ENCODE results near the gene EPHB6. TPM values are rescaled to one million over a fixed set of nuclear protein-coding genes. Genes with fewer than 3 reads are reported as not detected.

Gene EPHB6
- total RNA-seq, 1 donor from 2014 or later = 15.7 TPM

DNA sequence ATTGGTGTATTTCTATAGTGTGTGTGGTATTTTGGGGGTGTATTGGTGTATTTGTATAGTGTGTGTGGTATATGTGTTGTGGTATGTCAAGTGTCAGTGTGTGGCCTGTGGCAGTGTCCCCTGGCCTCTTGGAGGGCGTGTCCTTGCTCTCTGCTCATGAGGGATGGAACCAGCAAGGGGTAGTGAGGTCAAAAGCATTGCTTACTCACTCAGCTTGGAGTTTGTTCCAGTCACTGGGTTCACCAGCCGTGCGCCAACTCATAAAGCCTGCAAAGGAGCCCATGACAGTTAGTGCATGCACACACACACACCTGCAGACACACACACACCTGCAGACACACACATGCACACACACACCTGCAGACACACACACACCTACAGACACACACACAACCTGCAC, 34.9 kb downstream of the EPHB6 start:
- intact Hi-C loops (cut with DNase I) = no loop called here
- no peak for ATAC-seq

GRCh38 chr7:142890874-142891485, 36.1 kb downstream of the EPHB6 start:
- DNase-seq (ENCODE audit: low spot score) (no peak), ATAC-seq (no peak)
- intact Hi-C loops (cut with DNase I) = no loop called here

More for the DNA sequence above, 34.9 kb downstream of the EPHB6 start:
- DNase-seq (ENCODE audit: low spot score) = no peak

DNA sequence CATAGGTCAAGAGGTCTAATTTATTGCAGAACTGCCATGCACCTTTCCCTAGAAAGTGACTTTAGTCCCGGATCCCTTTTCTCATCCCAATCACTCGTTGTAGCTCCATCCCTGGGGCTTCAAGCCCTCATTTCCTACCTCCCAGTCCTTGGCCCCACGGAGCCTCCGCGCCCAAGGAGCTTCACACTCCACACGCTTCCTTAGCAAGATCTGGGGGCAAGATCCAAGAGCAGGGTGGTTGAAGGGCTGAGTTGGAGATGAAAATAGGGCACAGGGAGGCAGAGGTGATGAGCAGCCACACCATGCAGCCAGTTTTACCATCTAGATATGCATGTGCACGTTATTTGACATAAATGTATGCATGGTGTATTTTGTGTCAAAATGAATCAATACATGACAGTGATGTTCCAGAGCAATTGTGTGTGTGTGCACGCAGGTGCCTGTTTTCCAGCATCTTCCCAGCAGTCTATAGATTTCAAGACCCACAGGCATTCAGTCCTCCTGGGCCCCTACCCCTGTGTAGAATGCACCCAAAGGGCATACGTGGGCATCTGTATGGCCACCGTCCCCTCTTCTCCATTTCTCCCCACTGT, 36.7 kb downstream of the EPHB6 start:
- DNase-seq (ENCODE audit: low spot score) (no peak), ATAC-seq (no peak)
- intact Hi-C loops (cut with DNase I) = no loop called here

DNA sequence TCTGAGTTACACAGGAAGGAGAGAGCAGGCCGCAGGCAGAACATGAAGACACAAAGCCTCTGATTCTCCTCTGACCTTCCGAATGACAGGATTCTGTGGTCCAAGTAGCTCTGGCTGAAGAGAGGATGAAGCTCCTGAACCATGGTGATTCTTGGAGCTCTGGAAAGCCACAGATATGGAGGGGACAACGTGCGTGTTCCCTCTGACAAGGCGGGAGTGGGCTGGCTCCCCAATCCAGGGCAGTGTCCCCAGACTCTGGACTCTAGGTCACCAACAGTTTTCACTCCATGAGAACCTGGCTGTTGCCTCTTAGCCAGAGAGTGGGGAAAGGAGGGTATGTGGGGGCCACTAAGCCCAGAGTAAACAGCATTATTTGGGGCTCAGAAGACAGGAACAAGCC, 38.1 kb downstream of the EPHB6 start:
- intact Hi-C loops (cut with DNase I) = no loop called here
- DNase-seq (ENCODE audit: low spot score) = no peak
- no peak for ATAC-seq

DNA sequence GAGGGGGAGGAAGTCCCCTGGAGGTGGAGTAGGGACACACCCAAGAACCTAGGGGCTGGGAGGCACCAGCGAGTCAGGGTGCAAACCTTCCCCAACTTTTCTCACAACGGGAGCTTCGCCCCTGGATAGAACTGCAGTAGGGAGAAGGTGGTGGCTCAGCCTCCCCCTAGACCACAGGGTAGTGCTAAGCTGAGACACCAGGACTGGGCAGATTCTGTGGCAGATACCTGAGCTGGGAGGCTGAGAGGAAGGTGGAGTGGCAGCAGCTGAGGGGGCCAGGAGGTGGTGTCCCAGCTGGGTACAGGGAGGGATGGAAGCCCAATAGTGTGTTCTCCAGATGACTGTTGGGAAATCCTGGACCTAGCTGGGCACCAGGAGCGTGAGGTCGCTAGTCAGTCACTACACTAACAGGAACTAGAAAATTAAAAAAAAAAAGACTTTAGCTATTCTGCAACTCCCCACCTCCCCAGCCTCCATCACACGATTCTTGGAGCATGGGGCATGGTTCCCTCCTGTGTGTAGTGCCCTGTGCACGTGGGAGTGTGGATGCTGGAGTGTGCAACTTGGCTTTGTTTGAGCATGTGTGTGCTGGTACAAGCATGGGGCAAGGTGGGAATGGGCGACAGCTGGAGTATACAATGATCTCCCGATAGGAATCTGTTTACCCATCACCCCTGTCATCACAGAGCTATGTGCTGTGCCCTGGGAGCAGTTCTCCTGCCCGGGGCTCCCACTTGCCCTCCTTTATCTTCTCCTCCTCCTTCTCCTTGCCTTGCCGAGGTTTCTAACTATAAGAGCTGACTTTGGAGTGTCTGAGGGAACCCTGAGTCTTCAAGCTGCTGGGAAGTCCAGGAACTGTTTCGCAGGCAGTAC, 39.5 kb downstream of the EPHB6 start:
- intact Hi-C loops (cut with DNase I) = no loop called here
- ATAC-seq (no peak), DNase-seq (ENCODE audit: low spot score) (no peak)

DNA sequence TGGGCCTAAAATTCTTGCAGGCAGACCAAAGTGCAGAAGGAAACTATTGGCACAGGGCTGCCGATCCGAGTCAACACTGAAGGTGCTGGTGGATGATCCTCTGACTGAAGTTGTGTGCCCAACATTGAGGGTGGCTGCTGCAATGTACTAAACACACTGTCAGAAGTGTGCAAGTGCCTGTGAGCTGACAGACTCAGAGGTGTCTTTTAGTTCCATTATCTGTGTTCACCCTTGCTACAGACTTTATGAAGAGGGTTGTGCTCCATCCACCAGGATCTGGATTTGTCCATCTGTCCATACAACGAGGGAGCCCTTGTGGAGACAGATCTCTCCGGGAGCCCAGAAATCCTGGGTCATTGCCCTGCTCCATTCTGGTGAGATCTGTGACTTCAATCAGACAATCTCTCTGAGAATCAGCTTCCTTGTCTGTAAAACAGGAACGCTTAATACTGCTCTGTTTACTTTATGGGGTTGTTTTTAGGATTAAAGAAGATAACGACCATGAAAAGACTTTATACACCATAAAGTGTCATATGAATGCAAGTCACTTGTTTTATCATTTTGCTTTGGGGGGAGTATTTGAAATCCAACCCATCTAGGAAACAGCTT, 40.2 kb downstream of the EPHB6 start:
- intact Hi-C loops (cut with DNase I) = no loop called here
- ATAC-seq (no peak), DNase-seq (ENCODE audit: low spot score) (no peak)

GRCh38 chr7:142896151-142896550, 41.3 kb downstream of the EPHB6 start:
- ATAC-seq (no peak), DNase-seq (ENCODE audit: low spot score) (no peak)
- intact Hi-C loops (cut with DNase I) = no loop called here

- no peak for DNase-seq (ENCODE audit: low spot score)
- intact Hi-C loops (cut with DNase I) = no loop called here
- ATAC-seq = no peak
These were observed 42.0 kb downstream of the EPHB6 start for GRCh38 chr7:142896741-142897379.

DNA sequence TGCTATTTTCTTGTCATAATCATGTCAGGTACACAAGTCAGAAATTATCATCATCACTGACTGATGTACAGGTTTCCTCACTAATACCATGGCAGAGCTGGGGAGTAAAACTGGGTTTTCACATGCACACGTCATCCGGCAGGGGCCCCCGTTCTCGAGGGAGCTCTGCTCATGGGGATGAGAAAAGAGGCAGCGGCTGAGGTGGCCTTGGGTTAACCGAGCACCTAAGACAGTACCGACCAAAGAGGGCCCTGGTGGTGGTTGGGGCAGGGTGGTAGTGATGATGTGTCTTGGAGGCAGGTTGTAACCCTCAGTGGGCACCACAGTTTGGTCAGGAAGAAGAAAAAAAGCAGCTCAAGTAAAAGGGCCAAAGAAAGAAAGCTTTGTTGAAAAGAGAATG, 42.8 kb downstream of the EPHB6 start:
- no peak for ATAC-seq
- intact Hi-C loops (cut with DNase I) = no loop called here

DNA sequence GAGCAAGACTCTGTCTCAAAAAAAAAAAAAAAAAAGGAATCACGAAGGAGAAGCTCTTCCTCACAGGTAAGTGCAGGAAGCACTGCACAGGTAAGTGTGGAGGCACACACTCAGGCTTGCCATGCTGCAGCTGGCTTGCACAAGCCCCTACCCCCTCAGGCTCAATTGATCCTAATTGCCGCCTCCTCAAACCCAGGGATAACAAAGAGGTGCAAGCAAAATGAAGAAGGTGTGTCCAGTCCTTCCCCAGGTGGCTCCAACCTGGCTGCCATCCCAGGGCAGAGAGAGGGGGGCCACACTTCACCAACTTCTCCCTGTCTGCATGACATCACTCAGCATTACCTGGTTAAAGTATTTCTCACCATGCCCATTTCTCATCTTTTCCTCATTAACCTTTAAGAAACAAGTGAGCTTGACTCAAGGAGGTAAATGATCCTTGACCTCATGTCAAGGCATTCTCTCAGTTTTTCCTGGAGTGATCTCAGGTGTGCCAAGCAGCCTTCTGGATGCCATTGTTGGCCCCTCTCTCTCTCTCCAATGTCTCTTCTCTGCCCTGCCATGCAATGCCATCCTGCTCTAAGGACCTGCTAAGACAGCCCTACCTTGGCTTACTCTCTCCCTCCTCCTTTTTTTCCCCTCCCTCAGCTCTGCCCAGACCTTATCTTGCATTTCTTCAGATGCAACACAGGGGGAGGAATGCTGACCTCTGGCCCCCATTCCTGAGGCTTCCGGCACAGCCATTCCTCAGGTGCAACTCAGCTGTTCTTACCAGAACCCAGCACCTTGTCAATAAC, 43.7 kb downstream of the EPHB6 start:
- ATAC-seq (no peak), DNase-seq (ENCODE audit: low spot score) (no peak)
- intact Hi-C loops (cut with DNase I) = no loop called here

More for the DNA sequence above, 42.8 kb downstream of the EPHB6 start:
- DNase-seq (ENCODE audit: low spot score) = no peak

DNA sequence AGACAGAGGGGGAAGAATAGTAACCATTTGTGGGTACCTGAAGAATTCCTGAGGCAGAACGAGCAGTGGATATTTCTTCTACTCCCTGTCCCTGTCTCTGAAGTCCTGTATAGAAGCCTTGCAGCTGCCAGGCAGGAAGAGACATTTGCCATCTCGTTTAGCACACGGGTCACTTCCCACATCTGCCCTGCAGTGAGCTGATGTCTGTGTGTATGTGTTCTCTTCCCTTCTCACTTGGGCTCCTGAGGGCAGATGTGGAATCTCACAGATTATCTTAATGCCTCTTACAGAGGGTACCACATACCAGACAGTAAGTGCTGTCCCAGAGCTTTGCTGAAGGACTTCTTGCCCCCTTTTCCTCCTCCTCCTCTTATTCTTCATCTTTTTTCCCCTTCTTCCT, 44.8 kb downstream of the EPHB6 start:
- DNase-seq (ENCODE audit: low spot score) (no peak), ATAC-seq (no peak)
- intact Hi-C loops (cut with DNase I) = no loop called here

GRCh38 chr7:142901426-142902259, 46.8 kb downstream of the EPHB6 start:
- no peak for DNase-seq (ENCODE audit: low spot score)
- intact Hi-C loops (cut with DNase I) = no loop called here
- ATAC-seq = no peak

GRCh38 chr7:142904128-142904527, 49.3 kb downstream of the EPHB6 start:
- ATAC-seq = no peak
- intact Hi-C loops (cut with DNase I) = no loop called here
- DNase-seq (ENCODE audit: low spot score) = no peak

DNA sequence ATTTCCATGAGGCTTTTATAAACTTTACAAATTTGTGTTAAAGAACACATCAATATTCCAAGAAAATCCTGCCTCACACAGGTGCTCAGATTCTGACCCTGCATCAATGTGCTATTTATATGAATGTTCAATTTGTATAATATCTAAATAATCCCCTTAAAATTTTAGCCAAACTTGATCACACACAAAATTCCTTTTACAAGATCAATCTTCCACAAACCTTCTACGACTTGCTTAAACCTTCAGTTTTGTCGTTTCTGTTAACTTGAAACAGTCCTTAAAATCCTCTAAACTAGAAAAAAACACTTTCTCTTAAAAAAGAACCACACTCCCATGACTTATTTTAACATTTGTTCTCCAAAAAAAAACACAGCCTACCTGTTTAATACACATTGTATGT, 50.9 kb downstream of the EPHB6 start:
- ATAC-seq (no peak), DNase-seq (ENCODE audit: low spot score) (no peak)
- intact Hi-C loops (cut with DNase I) = no loop called here

GRCh38 chr7:142906643-142907042, 51.8 kb downstream of the EPHB6 start:
- DNase-seq (ENCODE audit: low spot score) (no peak), ATAC-seq (no peak)
- intact Hi-C loops (cut with DNase I) = no loop called here

GRCh38 chr7:142908290-142908689, 53.4 kb downstream of the EPHB6 start:
- intact Hi-C loops (cut with DNase I) = no loop called here
- no peak for DNase-seq (ENCODE audit: low spot score)
- ATAC-seq = no peak

DNA sequence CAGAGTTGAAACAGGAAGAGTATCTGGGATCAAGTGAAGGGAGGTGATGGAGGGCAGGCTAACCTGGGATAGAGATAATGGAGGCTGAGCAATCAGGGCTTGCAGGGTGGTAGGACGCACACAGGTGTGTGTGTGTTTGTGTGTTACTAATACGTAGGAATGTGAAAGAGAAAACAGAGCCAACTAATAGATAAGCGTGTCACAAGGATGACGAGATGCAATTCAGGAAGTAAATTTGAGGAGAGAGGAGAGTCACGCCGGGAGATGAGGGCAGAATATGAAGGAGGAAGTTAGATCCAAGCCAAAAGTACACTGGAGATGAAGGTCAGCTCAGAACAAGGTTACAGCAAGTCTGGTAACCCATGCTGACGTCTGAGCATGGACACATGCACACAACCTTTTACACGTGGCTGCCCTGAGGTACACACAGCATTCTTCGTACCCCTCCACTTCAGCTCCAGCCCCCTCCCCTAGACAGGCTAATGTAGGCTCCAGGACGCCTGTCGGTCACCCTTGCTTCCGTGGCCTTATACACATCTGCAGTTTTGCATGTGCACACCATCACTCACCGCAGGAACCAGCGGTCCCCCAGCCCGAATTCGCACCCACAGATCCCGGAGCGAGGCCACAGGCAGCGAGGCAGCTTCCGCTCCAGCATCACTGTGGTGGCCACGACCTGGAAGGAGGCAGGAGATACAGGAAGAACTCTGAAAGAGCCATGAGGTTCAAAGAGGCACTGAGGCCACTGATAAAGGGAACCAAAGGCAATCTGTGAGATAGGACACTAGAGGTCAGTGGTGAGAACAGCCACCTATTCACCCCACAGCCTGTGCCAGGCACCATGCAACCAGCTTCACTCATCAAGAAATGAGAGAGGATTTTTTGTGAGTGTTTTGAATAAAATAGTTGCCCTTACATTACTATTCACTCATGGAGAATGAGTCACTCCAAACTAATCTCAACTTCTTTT, 54.3 kb downstream of the EPHB6 start:
- ATAC-seq = no peak
- no peak for DNase-seq (ENCODE audit: low spot score)
- intact Hi-C loops (cut with DNase I) = no loop called here

Data from sciatic nerve (tissue), 2 donors.